GM18517 (cell line): ENCODE data around the gene RNF167.

Experiments
- ATAC-seq: cut with Tn5 transposase; IDR thresholded peaks from one replicate; pipeline ENCODE4 v1.9.1; 2021; ENCODE audit warnings: mild to moderate bottlenecking, moderate library complexity; ENCODE audit not compliant: unreplicated experiment

The RNF167 gene

GRCh38 chr17:4972752-4973151 lies 32.7 kb downstream of the RNF167 start:
- ATAC-seq, result no peak

GRCh38 chr17:4973256-4974114 lies 33.4 kb downstream of the RNF167 start:
- no peak for ATAC-seq

- ATAC-seq, result no peak
Measured at GRCh38 chr17:4974115-4974670, 34.1 kb downstream of the RNF167 start.

GRCh38 chr17:4978726-4979125 lies 38.7 kb downstream of the RNF167 start:
- no peak for ATAC-seq

- no peak for ATAC-seq
Measured at GRCh38 chr17:4980644-4981216, 40.7 kb downstream of the RNF167 start.

GRCh38 chr17:4982305-4982704 lies 42.2 kb downstream of the RNF167 start:
- no peak for ATAC-seq

- ATAC-seq, result no peak
Measured at GRCh38 chr17:4986403-4986802, 46.3 kb downstream of the RNF167 start.

GRCh38 chr17:4986951-4987766 lies 47.1 kb downstream of the RNF167 start, which contains the start of gene CAMTA2:
Gene CAMTA2 (minus strand): TSS chr17:4987675. CDS start chr17:4986222, 1,453 bp downstream.
- ATAC-seq, result peak; percentile 69

- no peak for ATAC-seq
Measured at GRCh38 chr17:4987767-4988567, 47.9 kb downstream of the RNF167 start.

- no peak for ATAC-seq
Measured at GRCh38 chr17:4994081-4994595, 54.1 kb downstream of the RNF167 start.
